ENCODE data around the gene ASTN1.

ASTN1 gene

DNA sequence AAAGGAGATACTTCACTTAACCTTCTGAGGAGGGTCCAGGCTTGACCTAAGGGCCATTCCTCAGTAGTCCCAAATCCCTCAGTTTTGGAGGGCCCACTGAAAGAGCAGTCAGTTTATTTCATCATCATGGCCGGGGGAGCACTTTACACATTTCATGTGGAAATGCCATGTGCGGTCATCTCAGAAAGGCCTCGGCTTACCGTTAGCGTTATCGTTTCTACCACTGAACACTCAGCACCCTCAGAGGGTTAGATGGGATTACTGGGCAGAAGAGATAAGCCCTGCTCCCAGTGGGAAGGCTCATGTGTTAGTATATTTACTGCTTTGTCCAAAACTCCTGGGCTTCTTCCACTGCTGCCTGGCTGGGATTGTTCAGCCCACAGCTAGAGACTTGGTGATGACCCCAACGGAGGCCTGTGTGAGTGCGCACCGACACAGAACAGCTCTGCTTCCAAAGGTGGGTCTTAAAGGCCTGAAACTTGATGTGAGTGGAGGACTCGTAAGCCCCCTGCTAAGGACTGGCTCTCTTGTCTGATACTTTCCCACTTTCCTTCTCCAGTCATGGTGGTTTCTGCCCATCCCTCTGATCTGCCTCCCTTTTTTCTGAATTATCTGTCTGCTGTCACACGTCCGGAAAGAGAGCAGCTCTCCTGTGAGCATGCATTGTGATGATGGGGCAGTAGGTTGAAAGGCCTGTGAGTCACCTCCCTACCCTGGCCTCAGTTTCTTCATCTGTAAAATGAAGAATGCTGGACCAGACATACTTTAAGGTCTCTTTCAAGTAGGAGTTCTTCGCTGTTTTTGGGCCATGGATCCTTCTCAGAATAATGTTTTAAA, 284.5 kb downstream of the ASTN1 start:
- no peak for DNase-seq (ENCODE audit: low read depth, low spot score)

DNA sequence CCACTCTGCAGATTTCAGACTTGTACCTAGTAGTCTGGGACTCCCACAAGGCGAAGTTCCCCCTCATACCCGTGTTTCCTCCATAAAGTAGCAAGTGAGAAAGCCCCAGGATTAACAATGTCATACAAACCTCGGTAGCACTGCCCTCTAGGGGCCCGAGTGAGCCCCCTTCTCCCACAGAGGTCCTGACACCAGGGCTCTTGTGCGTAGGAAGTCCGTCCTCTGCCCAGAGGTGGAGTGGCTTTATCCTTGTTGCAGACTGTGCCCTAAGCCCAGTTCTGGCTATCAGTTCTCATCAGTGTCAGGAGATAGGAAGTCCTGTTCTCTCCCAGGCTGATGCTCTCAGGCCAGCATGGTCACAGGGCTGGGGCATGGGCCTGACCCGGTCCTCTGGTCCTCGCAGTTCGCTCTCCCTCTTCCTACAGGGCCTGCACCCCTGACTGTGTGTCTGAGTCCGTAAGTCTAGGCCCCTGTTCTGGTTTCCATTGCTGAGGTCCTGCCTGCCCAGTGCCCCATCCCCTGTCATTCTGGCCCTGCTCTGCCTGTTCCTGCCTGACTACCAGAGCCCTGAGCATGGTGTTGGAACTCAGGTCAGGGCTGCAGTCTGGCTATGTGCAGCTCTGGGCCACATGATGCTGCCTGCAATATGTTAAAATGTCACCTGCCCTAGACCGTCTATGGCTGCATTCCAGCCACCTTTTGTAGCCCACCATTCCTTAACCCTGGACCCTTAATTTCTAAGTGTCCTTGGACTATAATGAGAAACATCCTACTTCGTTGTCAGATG, 285.6 kb downstream of the ASTN1 start:
- no peak for DNase-seq (ENCODE audit: low read depth, low spot score)

DNA sequence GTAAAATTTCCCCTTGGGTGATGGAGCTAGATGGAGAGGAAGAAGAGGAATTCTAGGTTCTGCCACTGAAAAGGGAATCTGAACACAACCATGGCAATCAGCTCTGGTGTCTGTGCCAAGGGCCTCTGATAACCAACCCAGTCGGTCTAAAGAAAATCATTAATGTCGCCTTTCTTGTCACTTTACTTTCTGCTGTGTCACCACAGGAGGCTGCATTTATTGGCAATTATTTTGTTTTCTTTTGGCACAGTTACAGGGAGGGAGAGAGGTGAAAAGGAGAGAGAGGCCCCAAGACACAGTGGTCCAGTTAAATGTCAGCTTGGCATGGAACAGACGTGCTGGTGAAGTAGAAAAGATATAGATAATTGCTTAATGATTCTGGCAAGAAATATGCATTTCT, 287.0 kb downstream of the ASTN1 start:
- no peak for DNase-seq (ENCODE audit: low read depth, low spot score)

DNA sequence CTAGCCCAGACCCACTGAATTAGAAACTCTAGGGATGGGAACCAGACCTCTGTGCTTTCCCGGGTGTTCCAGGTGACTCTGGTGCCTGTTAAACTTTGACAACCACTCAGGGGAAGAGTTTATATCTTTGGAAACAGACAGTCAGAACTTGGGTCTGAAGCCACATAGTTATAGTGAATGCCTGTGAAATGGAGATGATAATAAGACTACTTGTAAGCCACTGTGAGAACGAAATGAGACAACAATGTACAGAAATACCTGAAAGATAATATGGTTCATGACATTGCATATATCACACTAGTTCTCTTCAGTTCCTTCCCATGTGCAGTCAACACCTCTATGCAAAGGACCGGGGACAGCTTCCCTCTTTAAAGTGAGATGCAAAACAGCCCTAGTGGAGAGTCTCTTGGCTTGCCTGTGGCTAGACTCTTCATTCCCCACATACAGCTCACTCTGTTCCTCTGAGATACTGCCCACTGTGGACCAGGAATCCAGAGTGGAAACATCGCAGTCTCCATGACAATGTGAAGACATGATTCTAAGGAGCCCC, 287.5 kb downstream of the ASTN1 start:
- no peak for DNase-seq (ENCODE audit: low read depth, low spot score)

DNA sequence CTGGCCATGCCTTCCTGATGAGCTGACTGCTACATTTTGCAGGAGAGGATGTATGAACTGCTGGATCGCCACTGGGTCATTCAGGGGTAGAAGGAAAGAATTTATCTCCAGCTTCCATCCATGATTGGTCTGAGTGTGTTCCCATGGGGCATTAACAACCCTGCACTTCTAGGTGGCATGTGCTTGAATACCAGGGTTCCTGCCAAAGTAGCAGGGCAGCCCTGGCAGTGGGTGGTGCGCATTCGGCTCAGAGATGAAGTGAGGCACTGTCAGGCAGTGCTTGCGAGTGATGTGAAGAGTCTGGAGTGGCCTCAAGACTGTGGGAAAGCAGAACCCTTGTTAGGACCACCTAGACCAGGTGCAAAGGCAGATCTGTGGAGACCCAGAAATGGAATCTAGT, 294.9 kb downstream of the ASTN1 start:
- DNase-seq (ENCODE audit: low read depth, low spot score): no peak

DNA sequence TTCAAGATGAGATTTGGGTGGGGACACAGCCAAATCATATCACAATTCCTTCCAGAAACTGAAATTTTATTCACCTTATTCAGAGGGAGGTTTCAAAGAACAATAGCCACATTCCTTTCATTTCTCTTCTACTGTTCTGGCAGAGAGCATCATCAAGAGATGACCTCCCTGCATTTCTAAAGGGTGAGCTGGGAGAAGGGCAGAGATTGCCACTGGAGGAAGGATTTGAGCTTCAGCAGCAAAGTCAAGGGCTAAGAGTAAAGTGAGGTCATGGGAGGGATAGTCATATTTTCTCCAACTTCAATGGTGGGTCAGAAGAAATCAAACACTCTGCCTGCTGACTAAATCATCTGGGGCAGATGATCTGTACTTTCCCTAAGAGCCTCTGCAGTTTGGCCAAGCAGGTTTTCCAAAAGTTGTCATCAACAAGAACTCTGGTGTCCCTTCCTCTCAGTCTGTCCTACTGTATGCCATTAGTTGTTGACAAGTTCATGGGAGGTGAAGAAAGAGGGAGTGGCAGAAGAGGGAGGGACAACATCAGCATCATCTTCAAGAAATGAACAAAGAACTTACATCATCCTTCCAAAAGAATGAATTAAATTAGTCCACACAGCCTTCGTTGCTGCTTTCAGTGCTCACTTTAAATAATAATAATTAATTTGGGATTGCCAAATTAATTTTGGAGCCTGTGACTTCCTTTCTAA, 298.3 kb downstream of the ASTN1 start:
- DNase-seq (ENCODE audit: low read depth, low spot score): no peak

DNA sequence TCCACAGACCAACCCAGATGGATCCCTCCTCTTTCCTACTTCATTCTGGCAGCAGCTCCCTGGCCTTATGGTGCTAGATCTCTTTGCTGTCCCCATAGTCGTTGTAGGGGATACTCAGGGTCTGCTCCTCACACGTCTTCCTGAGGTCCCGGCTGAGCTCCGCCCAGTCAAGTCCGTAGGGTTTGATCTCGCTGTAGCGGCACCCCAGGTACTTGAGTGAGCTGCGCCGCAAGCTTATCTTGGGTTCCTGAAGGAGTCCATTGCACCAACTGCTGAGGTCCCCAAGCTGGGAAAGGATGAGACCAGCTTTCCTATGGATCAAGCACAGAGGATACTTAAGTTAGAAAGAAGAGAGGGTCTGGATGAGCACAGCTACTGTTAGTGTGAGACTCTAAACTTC, 300.3 kb downstream of the ASTN1 start:
- no peak for DNase-seq (ENCODE audit: low read depth, low spot score)

DNA sequence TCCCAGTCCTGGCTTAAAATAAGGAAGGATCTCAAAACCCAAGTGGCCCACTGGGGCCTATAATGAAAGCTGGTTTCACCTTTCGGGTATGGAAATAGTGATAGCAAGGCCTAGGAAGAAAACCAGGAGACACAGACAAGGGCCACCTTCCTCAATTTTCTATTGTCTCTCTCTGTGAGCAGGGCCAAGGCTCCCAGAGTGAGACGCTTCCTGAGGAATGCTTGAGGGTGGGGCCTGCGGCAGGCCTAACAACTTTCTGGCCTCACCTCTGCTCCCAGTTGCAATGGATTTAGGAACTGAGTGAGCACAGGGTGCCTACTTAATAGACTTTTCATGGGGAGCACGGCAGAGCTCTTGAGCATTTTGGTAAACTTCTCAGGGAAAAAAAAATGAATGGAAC, 300.9 kb downstream of the ASTN1 start:
- DNase-seq (ENCODE audit: low read depth, low spot score): no peak

DNA sequence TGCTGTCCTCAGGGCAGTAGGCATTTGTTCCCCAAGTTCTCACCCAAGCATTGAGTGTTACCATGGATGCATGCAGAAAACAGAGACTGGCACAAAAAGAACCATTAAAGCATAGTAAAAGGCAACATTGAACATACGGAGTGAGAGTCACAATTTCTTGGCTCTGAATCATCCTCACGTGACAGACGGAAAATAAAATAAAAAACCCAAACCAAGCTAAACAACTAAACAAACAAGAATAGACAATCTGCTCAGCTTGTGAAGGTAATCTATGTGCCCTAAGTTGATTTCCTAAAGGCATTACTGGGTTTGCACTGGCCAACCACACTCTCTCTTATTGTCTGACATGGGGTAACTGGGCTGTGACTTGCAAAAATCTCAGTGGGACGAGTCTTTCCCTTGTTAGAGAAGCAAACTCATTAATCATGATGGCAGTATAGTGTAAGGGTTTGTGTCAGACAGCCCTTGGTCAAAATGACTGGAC, 306.0 kb downstream of the ASTN1 start:
- no peak for DNase-seq (ENCODE audit: low read depth, low spot score)

DNA sequence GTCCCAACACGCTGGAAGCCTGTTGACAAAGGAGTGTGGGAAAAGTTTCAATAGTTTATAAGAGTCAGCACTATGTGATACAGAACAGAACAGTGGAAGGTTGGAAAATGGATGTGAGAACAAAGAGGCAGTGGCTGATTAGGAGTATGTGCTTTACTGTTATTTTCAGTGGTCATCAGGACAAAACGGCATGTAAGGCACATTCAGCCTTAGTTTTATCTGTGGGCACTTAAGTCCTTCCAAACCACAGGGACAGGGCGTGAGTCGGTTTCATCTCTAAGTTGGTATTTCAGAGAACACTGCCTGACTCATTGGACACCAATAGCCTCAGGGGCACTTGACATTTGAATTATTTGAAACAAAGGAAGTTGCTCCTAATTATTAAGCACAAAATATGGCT, 306.9 kb downstream of the ASTN1 start:
- no peak for DNase-seq (ENCODE audit: low read depth, low spot score)

DNA sequence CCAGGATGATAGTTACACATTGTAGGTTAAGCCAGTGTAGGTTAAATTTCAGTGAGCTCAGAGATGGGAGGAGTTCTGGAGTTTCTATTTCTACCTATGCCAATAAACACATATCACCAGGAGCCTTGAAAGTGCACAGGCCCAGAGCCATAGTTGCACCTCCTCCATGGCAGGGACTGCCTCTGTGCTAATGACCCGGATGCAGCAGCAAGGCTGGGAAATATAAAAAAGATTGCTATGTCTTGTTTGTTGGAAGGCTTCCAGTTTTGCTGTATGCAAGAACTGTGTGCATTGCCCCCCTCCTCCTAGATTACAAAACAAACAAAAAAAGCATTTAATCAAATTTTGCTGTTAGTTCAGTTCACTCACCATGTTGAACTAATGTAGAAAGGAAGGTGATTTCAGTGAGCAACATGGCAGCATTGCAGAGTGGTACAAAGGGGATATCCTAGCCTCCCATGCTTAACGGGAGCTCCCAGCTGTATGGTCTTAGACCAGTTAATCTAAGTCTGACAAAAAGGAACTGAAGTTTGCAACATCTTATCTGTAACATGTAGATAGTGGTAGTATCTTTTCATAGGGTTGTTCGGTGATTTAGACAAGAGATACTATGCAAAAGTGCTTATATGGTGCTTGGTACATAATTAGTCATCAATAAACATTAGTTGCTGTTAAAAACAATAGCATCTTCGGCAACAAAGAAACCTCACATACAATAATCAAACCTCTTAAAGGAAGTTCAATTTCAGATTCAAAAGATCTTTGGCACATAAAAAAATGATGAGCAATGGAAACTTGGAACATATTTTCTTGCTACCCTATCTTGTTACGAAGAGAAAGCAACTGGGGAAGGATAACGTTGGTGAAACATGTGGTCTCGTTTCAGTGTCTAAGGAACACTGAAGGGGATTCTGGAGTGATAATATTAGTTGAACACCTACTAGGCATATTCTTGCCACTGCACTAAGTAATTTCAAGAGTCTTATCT, 309.5 kb downstream of the ASTN1 start:
- DNase-seq (ENCODE audit: low read depth, low spot score): no peak

DNA sequence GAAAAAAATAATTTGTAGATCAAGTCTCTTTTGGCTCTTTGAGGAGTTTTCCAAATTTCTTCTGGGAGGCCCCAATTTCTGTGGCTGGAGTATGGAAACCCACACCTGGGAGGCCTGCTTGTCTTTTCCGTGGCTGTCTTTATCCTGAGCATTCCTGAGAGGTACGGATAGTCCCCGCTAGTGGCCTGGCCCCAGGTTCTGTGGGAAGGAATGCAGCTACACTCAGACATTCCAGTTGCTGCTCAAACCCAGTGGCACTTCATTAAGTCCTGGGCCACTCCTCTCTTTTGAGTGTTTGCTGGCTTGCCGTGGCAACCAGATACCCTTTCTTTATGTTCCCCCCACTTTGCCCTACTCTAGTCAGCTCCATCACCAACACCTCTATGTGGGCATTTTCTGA, 310.4 kb downstream of the ASTN1 start:
- no peak for DNase-seq (ENCODE audit: low read depth, low spot score)

DNA sequence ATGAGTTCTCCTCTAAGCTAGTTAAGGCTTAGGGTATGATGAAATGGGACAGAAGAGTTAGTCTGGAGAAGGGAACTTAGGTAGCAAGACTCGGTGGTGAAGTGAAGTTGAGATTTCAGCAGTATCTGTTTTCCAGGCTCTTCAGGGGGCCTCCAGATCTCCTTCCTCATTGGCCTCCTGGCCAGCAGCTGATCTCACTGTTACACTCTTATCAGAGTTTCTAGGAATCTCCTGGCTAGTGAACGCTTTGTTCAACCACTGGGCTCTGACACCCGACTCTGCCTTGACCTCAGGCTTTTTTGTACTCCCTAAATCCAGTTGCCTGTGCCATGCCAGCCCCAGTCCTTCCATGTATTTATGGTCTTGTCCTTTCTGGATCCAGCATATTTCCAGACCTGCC, 311.0 kb downstream of the ASTN1 start:
- DNase-seq (ENCODE audit: low read depth, low spot score): no peak

DNA sequence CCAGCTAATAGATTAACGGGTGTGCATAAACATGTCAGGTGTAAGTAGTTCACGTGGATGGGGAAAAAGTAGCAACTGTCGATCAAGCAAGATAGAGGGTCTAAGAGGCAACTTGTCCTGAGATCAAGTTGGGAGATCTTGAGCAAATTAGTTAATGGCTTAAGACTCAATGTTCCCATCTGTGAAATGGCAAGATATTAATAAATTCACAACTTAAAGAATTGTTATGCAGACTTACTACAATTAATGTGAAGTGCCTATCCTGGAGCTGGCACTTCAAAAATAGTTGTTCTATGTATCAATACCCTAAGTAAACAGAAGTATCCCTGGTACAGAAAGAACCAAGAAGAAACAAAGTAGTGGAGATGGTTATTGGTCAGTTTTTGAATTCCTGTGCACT, 312.4 kb downstream of the ASTN1 start:
- DNase-seq (ENCODE audit: low read depth, low spot score): no peak

DNA sequence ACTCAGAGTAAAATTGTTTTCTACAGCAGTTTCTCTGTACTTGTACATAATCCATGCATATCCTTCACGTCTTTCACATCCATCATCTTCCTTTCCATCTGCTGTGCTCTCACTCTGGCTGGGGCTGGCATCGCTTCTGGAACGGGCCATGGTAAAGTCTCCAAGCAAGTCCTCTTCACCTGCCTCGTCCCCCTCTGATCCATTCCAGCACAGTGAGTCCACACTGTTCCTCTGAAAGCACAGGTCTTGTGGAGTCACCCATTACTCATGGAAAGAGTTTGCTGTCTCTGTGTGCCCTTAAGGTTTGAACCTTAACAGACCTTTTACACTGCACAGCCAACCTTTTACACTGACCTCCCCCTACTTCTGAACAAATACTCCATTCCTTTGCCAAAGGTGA, 313.6 kb downstream of the ASTN1 start:
- DNase-seq (ENCODE audit: low read depth, low spot score): no peak

DNA sequence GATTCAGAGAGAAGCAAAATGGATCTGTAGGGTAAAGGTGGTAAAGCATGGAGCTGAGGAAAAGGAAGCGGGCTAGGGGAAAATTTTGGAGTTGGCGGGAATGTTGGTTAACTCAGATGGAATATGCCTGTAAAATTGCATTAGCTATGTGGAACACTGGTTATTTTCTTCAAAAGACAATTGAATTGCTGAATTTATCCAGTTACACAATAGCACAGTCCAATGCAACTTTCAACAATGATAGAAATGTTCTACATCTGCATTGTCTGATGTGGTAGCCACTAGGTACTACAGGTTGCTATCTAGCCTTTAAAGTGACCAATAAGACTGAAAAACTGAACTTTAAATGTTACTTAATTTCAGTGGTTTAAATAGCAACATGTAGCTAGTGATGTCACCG, 315.2 kb downstream of the ASTN1 start:
- no peak for DNase-seq (ENCODE audit: low read depth, low spot score)

DNA sequence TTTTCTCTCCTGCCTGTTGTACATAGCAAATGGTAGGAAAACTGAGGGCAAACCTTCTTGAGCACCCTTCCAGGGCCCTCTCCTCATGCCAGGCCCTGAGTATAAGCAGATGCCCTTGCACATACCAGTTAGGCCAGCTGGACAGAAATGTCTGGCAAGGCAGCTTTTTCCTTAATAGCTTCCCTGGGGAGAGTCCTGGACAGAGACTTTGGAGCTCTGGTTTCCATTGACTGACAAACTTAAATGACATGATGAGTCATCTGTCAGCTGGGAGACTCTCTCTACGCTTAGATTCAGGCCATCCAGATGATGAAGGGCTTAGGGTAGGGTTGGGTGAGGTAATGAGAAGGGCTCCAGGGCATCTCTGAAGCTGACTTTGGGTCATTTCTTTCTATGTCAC, 317.5 kb downstream of the ASTN1 start:
- no peak for DNase-seq (ENCODE audit: low read depth, low spot score)

DNA sequence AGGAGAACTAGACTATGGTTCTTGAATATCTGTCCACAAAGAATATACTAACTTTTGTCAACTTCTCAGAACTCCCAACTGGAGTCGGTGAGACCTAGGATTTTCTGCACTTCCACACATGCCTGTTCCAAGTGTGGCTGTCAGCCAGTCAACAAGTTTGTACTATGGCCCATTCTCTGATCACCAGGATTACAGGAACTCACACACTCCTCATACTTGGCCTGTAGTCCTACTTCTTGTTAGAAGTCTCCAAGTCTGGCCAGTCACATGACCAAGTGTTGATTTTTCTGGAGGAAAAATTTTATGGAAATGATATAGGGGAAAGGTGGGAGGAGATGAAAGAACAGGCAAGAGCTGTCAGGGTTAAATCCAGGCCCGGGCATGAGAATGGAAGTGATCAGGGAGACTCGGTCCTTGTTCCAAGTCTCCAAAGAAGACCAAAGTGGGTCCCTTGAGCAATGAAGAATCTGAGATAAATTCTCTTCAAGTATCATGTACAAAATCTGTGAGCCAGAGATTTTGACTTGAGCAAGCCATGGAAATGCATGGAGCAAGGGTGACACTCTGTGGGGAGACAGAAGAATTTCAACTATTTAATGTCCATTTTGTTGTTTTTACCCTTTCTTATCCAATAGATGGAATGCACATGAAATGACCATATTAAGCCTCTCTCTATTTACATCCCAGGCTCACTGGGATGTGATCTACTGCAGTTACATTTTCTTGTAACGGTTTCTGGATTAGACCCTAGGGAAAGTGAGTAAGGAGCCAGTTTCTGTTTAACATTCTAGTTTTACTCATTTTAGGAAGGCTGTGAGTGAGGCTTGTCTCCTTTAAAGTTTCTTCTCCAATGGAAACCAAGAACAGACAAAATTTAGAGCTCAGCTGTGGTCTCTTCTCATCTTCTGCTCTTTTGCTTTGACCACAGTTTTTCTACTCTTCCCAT, 320.9 kb downstream of the ASTN1 start:
- no peak for DNase-seq (ENCODE audit: low read depth, low spot score)

DNA sequence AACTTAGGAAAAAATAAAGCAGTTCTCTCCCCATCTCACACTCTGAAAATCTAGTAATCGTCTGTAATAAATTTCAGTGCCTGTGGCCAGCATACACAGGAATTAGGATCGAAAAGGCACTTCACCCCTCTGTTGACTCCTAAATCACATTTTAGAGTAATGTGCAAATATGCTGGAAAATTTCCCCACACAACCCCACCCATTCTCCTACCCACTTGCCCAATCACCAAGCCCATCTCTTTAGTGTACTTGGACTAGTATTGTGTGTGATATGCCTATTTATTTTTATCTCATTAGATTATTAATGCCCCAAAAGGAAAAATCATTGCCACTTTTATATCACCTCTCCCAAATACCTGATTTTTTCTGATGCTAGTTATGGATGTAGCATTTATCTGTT, 323.3 kb downstream of the ASTN1 start:
- no peak for DNase-seq (ENCODE audit: low read depth, low spot score)

DNA sequence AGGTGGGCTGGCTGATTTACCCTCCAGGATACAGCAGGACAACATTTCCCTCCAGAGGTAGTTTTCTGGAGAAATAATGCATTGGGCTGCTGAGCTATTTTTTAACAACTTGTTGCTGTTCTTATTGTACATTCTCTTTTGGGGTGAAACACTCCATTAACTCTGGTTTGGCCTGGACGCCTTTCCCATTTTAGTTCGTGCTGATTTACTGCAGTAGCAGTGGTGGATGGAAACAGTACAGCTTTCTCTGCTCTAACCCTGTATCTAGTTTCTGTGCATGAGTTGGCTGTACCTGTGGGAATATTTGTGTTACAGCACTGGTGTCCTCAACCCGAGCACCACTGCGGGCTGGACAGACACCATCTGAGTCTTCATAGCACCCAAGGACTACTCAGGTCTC, 325.3 kb downstream of the ASTN1 start:
- no peak for DNase-seq (ENCODE audit: low read depth, low spot score)

Data from brain pericyte (primary cell).